Body of pancreas (tissue), 4 donors: ENCODE results near the gene EIF5A2. TPM values are rescaled to one million over a fixed set of nuclear protein-coding genes. Genes with fewer than 3 reads are reported as not detected.

ENCODE experiments used
- ATAC-seq: fragments of 150-250 bp; one replicate; pipeline ENCODE4 v1.9.1; 2016
- DNase-seq, 4 donors: peaks; one replicate each; pipeline ENCODE4 v3.0.0-alpha.2; 2019
- H3K27ac ChIP-seq, 4 donors: fragments of 200-600 bp; sonication (generic); 1 replicate in 3 of 4; 2 replicates in 1 of 4; pipeline versions ENCODE4 v1.5.1 to v1.6.1; 2016 to 2019; ENCODE audit warnings: mild to moderate bottlenecking in 1 of 4, mixed read lengths in 1 of 4, moderate library complexity in 1 of 4
- H3K27me3 ChIP-seq, 2 donors: fragments of 200-600 bp; sonication (generic); one replicate each; pipeline ENCODE4 v1.6.0; 2016; ENCODE audit warnings: mild to moderate bottlenecking in 1 of 2
- H3K36me3 ChIP-seq, 2 donors: fragments of 200-600 bp; sonication (generic); replicated peaks in 1 of 2; 2 replicates each; pipeline ENCODE4 v1.5.1; 2016; ENCODE audit warnings: low read depth in 2 of 2; ENCODE audit not compliant: insufficient read depth in 1 of 2
- H3K4me1 ChIP-seq: fragments of 200-600 bp; sonication (generic); one replicate; pipeline ENCODE4 v1.6.0; 2016
- H3K4me3 ChIP-seq, 2 donors: fragments of 200-600 bp; sonication (generic); 1 replicate in 1 of 2; 2 replicates in 1 of 2; pipeline ENCODE4 v1.5.1; 2016 to 2019
- H3K9me3 ChIP-seq, 3 donors: fragments of 200-600 bp; sonication (generic); 1 replicate in 2 of 3; 2 replicates in 1 of 3; pipeline ENCODE4 v1.5.1; 2016
- CTCF ChIP-seq, 7 experiments: fragments of 450-650 bp in 4 of 7; fragments of 200-600 bp in 3 of 7; sonication (generic) in 3 of 7; IDR thresholded peaks; one replicate each; pipeline ENCODE4 v1.5.1; 2016 to 2019; ENCODE audit warnings: antibody characterized with exemption in 7 of 7
- POLR2A ChIP-seq, 3 donors: fragments of 450-650 bp; IDR thresholded peaks; one replicate each; pipeline ENCODE4 v1.6.1; 2016; ENCODE audit warnings: antibody characterized with exemption in 3 of 3, mild to moderate bottlenecking in 2 of 3
- WGBS, 2 donors: methylation state at CpG; one replicate each; pipeline ENCODE4 v1.1.5; 2017; 5-methylcytosine and 5-hydroxymethylcytosine counted together
- intact Hi-C: fragments of 100-400 bp; cut with DNase I; formaldehyde crosslinking; loops from one replicate; pipeline ENCODE4 v1.15.1; 2023
- total RNA-seq, 2 donors: library from RNA; depleted of rRNA; stranded (reverse); fragments of >200 nt; gene quantifications; one replicate each; pipeline ENCODE4 v1.1.0, GENCODE V29; 2016

The EIF5A2 gene
- total RNA-seq, 2 donors from 2014 or later: 0.99 to 1.8 TPM

DNA sequence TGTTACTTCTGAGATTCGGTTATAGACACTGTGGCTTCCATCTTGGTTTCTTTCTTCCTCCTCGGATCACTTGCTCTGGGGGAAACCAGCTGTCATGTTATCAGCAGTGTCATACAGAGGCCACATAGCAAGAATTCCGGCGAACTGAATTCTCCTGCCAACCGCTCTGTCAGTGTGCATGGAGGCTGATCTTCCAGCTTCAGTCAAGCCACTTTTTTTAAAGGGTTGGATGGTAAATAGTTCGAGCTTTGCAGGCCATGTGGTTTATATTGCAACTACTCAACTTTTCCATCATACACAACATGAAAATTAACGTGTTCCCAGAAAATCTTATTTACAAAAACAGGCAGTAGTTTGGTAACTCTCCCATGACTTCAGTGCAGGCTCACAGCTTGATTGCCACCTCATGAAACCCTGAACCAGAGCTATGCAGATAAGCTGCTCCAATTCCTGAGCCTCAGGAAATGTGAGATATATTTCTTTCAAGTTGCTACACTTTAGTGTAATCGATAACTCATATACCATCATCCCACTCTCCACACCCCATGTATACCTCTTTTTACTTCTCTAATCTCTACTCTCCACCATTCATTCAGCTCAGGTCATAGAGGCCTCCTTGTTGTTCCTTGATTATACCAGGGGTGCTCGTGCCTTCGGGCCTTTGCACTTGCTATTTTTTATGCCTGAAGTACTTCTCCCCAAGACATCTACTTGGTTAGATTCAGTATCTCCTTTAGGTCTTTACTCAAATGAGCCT, 45.6 kb downstream of the EIF5A2 start:
- ATAC-seq: no peak
- Histone ChIP-seq H3K36me3 (peaks cover 0 to 14% of the 10 kb centered on the region in 2 donors), H3K4me3 (no peak overlapping the region), H3K27ac (no peak overlapping the region), H3K27me3 (no peaks in the 10 kb centered on the region), H3K4me1 (peaks cover 11% of the 10 kb centered on the region), H3K9me3 (no peaks in the 10 kb centered on the region)
- WGBS, 2 donors: 78 to 85% methylated on average over 10 of the region's 10 CpGs
- DNase-seq: no peak
- TF ChIP-seq POLR2A (IDR thresholded peaks at IDR 0.05) (no peak), CTCF (IDR thresholded peaks at IDR 0.05) (no peak)
- intact Hi-C loops: no loop called here

GRCh38 chr3:170858599-170858998, 49.8 kb downstream of the EIF5A2 start:
- DNase-seq (no peak), ATAC-seq (no peak)
- intact Hi-C loops: no loop called here
- Histone ChIP-seq H3K27ac (no peak overlapping the region), H3K27me3 (no peaks in the 10 kb centered on the region), H3K9me3 (no peaks in the 10 kb centered on the region), H3K36me3 (no peaks in the 10 kb centered on the region), H3K4me3 (no peak overlapping the region), H3K4me1 (peaks cover 9% of the 10 kb centered on the region)
- 78 to 85% methylated on average over 5 of the region's 5 CpGs for WGBS, 2 donors
- TF ChIP-seq CTCF (IDR thresholded peaks at IDR 0.05) (no peak), POLR2A (IDR thresholded peaks at IDR 0.05) (no peak)

DNA sequence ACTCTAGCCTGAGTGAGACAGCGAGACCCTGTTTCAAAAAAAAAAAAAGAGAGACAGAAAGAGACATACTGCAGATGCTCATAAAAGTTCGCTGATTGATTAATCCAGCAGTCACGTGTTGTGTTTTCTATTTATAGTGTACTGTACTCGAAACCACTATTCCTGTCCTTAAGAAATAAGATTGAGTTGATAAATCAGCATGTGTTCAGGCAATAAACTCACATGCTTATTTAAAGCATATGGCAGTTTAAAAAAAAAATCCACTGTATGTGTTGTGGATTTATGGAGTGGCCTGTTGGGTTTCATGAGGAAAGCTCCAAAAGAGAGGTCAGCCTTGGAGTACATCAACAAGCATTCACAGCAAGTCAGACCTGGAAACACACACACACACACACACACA, 56.1 kb downstream of the EIF5A2 start:
- DNase-seq: no peak
- no peak for ATAC-seq
- Histone ChIP-seq H3K4me1 (peaks cover 6% of the 10 kb centered on the region), H3K36me3 (no peaks in the 10 kb centered on the region), H3K27me3 (no peaks in the 10 kb centered on the region), H3K4me3 (no peak overlapping the region), H3K9me3 (no peaks in the 10 kb centered on the region), H3K27ac (no peak overlapping the region)
- TF ChIP-seq POLR2A (IDR thresholded peaks at IDR 0.05) (no peak), CTCF (IDR thresholded peaks at IDR 0.05) (no peak)
- intact Hi-C loops: no loop called here
- WGBS, 2 donors: 62 to 65% methylated on average over 4 of the region's 4 CpGs

DNA sequence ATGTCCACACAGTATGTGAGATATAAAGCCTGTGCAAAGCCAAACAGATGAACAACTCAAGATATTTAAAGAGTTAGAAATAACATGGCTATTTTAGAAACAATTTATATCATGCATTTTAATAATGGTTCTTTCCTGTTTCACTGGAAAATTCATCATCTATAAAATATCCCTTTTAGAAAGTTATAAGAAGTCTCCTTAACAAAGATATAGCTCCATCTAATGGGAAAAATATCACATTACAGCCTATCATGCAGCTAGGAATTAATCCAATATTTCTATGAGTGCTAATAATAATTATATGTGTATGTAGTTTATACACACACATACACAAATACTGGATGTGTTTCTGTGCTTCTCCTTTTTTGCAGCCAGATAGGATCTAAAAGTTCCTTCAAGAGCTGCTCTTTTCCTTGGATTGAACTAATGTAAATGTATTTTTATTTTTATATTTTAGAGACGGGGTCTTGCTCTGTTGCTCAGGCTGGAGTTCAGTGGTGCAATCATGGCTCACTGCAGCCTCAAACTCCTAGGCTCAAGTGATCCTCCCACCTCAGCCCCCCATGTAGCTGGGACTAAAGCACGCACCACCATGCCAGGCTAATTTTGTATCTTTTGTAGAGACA, 60.0 kb downstream of the EIF5A2 start:
- H3K36me3 ChIP-seq: no peaks in the 10 kb centered on the region
- 81 to 93% methylated on average over 2 of the region's 2 CpGs for WGBS, 2 donors
- no peaks in the 10 kb centered on the region for H3K27me3 ChIP-seq
- DNase-seq: no peak
- TF ChIP-seq CTCF (IDR thresholded peaks at IDR 0.05): peak; percentile 18 to 48 (median 33)
- TF ChIP-seq POLR2A (IDR thresholded peaks at IDR 0.05): no peak
- H3K27ac ChIP-seq: no peak overlapping the region
- no peaks in the 10 kb centered on the region for H3K4me1 ChIP-seq
- no peak for ATAC-seq
- no peak overlapping the region for H3K4me3 ChIP-seq
- intact Hi-C loops: no loop called here
- H3K9me3 ChIP-seq: no peaks in the 10 kb centered on the region

DNA sequence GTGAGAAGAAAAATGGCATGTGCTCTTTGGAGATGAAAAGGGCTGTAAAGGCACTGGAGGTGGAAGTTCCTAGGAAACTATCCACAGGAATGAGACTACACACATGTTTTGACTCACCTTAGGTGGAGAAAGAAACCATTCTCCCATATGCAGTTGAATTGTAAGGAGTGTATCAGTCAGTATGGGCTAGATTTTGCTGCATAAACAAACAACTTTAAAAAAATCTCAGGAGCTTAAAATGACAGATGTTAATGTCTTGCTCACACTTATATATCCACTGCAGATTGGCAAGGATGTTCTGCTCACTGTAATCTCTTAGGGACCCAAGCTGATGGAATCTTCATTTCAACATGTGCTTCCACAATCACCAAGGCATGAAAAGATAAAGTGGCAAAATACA, 64.1 kb downstream of the EIF5A2 start:
- Histone ChIP-seq H3K27me3 (no peaks in the 10 kb centered on the region), H3K36me3 (no peaks in the 10 kb centered on the region), H3K9me3 (no peaks in the 10 kb centered on the region), H3K27ac (no peak overlapping the region), H3K4me3 (no peak overlapping the region), H3K4me1 (no peaks in the 10 kb centered on the region)
- intact Hi-C loops: no loop called here
- ATAC-seq (no peak), DNase-seq (no peak)
- TF ChIP-seq POLR2A (IDR thresholded peaks at IDR 0.05) (no peak), CTCF (IDR thresholded peaks at IDR 0.05) (no peak)
